Measurements from ENCODE around the gene C10orf120. TPM values are rescaled to one million over a fixed set of nuclear protein-coding genes. Genes with fewer than 3 reads are reported as not detected.

Gene C10orf120
- total RNA-seq, 1 experiment from 2014 or later, result not detected

- DNase-seq (ENCODE audit: low read depth), result no peak
Measured at GRCh38 chr10:122662231-122662630, 37.4 kb downstream of the C10orf120 start.

- no peak for DNase-seq (ENCODE audit: low read depth)
Measured at GRCh38 chr10:122660696-122661095, 39.0 kb downstream of the C10orf120 start.

- no peak for DNase-seq (ENCODE audit: low read depth)
Measured at GRCh38 chr10:122659651-122660050, 40.0 kb downstream of the C10orf120 start.

GRCh38 chr10:122659126-122659525, 40.5 kb downstream of the C10orf120 start:
- DNase-seq (ENCODE audit: low read depth), result no peak

GRCh38 chr10:122658356-122659049, 41.1 kb downstream of the C10orf120 start:
- peak; percentile 60 for DNase-seq (ENCODE audit: low read depth)

- no peak for DNase-seq (ENCODE audit: low read depth)
Measured at GRCh38 chr10:122657729-122658128, 41.9 kb downstream of the C10orf120 start.

- DNase-seq (ENCODE audit: low read depth), result no peak
Measured at GRCh38 chr10:122657255-122657654, 42.4 kb downstream of the C10orf120 start.

GRCh38 chr10:122656741-122657140, 42.9 kb downstream of the C10orf120 start:
- DNase-seq (ENCODE audit: low read depth), result no peak

GRCh38 chr10:122656308-122656705, 43.3 kb downstream of the C10orf120 start:
- peak; percentile 72 for DNase-seq (ENCODE audit: low read depth)

- peak; percentile 60 for DNase-seq (ENCODE audit: low read depth)
Measured at GRCh38 chr10:122655524-122656307, 43.9 kb downstream of the C10orf120 start.

GRCh38 chr10:122650331-122650730, 49.3 kb downstream of the C10orf120 start:
- DNase-seq (ENCODE audit: low read depth), result peak; percentile 60

- no peak for DNase-seq (ENCODE audit: low read depth)
Measured at GRCh38 chr10:122649903-122650302, 49.7 kb downstream of the C10orf120 start.

- DNase-seq (ENCODE audit: low read depth), result peak; percentile 64
Measured at GRCh38 chr10:122648599-122649428, 50.8 kb downstream of the C10orf120 start.

Other genes with a start within 250 kb of the C10orf120 start
- not detected in 2 replicates for gene ARMS2, start 245.2 kb downstream of the C10orf120 start, total RNA-seq (2014; rRNA removed)
- gene HTRA1, start 238.3 kb downstream of the C10orf120 start, total RNA-seq (2014; rRNA removed), result 1,894 and 1,897 TPM in 2 replicates
- gene DMBT1, start 139.1 kb downstream of the C10orf120 start, total RNA-seq (2014; rRNA removed), result 18.4 and 21.9 TPM in 2 replicates
- 2.5 and 4.8 TPM in 2 replicates for gene CUZD1, start 146.0 kb upstream of the C10orf120 start, total RNA-seq (2014; rRNA removed)
- gene FAM24B, start 179.7 kb upstream of the C10orf120 start, total RNA-seq (2014; rRNA removed), result 38.1 and 48.2 TPM in 2 replicates
- gene FAM24A, start 210.8 kb upstream of the C10orf120 start, total RNA-seq (2014; rRNA removed), result not detected in 2 replicates

Measured in LHCN-M2 (cell line).